ENCODE data around the gene FAM13B.
"Not testable (repeated sequence)": the region's sequence is repeated elsewhere in the genome, so short reads cannot be mapped to it uniquely, and the experiment has no call there.

- TF ChIP-seq CTCF (IDR thresholded peaks at IDR 0.05; ENCODE audit: insufficient read depth, low read length); POLR2AphosphoS5 (IDR thresholded peaks at IDR 0.05; ENCODE audit: low read depth); GABPA (IDR thresholded peaks at IDR 0.05; ENCODE audit: low read depth): not testable (repeated sequence)
These were observed 12.4 kb upstream of the FAM13B start for GRCh38 chr5:138045283-138045682.
